SIG-M5 (cell line): Measurements from ENCODE around the gene QSOX2.

Source experiments
- DNase-seq: peaks from one replicate; lab custom pipeline; 2025; lab: John Stamatoyannopoulos, UW

The QSOX2 gene

GRCh38 chr9:136252281-136252680, 6.7 kb upstream of the QSOX2 start:
- DNase-seq = no peak

- no peak for DNase-seq
These were observed 5.9 kb upstream of the QSOX2 start for GRCh38 chr9:136251264-136252115.

GRCh38 chr9:136250676-136251075, 5.1 kb upstream of the QSOX2 start:
- DNase-seq = no peak

GRCh38 chr9:136249877-136250559, 4.4 kb upstream of the QSOX2 start:
- DNase-seq = no peak

GRCh38 chr9:136248951-136249876, 3.6 kb upstream of the QSOX2 start:
- DNase-seq = no peak

- DNase-seq = no peak
These were observed 2.5 kb upstream of the QSOX2 start for GRCh38 chr9:136247947-136248637.

- no peak for DNase-seq
These were observed 1.9 kb upstream of the QSOX2 start for GRCh38 chr9:136247551-136247916.

- no peak for DNase-seq
These were observed 1.4 kb upstream of the QSOX2 start for GRCh38 chr9:136246849-136247550.

GRCh38 chr9:136244969-136245218, 718 bp downstream of the QSOX2 start:
- no peak for DNase-seq

- DNase-seq = no peak
These were observed 1.3 kb downstream of the QSOX2 start for GRCh38 chr9:136244122-136244968.

- DNase-seq = no peak
These were observed 2.0 kb downstream of the QSOX2 start for GRCh38 chr9:136243631-136244030.

- DNase-seq = no peak
These were observed 2.6 kb downstream of the QSOX2 start for GRCh38 chr9:136242918-136243525.

- no peak for DNase-seq
These were observed 3.4 kb downstream of the QSOX2 start for GRCh38 chr9:136242248-136242647.

GRCh38 chr9:136241542-136241941, 4.1 kb downstream of the QSOX2 start:
- DNase-seq = no peak

- DNase-seq = no peak
These were observed 4.7 kb downstream of the QSOX2 start for GRCh38 chr9:136240941-136241340.

GRCh38 chr9:136239983-136240330, 5.7 kb downstream of the QSOX2 start:
- DNase-seq = no peak

- no peak for DNase-seq
These were observed 6.3 kb downstream of the QSOX2 start for GRCh38 chr9:136239135-136239982.

- DNase-seq = no peak
These were observed 7.3 kb downstream of the QSOX2 start for GRCh38 chr9:136238342-136238732.
